Measurements from ENCODE around the gene ADAMTS13.
A peak's percentile ranks its signal among the peaks of the same experiment; 100 is the strongest.

DNA sequence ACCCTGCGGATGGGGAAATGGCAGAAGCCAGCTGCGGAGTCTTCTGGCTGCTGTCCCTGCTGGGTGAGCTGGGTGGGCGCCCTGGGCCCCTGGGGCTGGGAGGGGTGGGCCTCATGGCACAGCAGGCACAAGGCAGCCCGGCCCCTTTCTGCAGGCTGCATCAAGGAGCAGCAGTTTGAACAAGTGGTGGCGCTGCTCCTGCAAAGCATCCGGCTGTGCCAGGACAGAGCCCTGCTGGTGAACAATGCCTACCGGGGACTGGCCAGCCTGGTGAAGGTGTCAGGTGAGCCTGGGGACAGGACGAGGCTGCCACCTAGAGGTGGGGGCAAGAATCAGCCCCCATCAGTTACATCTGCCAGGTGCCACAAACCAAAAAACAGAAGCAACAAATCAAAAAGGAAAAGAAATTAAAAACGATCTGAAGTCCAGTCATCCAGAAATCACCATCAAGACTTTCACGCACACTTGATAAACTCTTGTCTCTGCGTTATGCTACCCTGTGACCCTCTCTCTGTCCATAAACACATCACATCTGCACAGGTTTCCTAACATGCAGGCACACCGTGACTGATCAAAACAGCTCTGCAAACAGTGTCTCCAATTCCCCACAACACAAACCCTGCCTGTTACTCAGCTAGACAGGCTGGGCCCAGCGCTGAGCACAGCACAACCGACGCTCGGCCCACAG, 18.3 kb upstream of the ADAMTS13 start:
- TF ChIP-seq, protein P1, sequence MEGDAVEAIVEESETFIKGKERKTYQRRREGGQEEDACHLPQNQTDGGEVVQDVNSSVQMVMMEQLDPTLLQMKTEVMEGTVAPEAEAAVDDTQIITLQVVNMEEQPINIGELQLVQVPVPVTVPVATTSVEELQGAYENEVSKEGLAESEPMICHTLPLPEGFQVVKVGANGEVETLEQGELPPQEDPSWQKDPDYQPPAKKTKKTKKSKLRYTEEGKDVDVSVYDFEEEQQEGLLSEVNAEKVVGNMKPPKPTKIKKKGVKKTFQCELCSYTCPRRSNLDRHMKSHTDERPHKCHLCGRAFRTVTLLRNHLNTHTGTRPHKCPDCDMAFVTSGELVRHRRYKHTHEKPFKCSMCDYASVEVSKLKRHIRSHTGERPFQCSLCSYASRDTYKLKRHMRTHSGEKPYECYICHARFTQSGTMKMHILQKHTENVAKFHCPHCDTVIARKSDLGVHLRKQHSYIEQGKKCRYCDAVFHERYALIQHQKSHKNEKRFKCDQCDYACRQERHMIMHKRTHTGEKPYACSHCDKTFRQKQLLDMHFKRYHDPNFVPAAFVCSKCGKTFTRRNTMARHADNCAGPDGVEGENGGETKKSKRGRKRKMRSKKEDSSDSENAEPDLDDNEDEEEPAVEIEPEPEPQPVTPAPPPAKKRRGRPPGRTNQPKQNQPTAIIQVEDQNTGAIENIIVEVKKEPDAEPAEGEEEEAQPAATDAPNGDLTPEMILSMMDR (IDR thresholded peaks at IDR 0.05; ENCODE audit: insufficient read depth, low read length, poor library complexity, severe bottlenecking): peak; percentile 55
- TF ChIP-seq EZH2phosphoT487 (conservative IDR thresholded peaks at IDR 0.05; ENCODE audit: low read length): no peak
